ENCODE results near the gene SLC25A6. TPM values are rescaled to one million over a fixed set of nuclear protein-coding genes. Genes with fewer than 3 reads are reported as not detected.

Gene SLC25A6
- total RNA-seq, 1 donor from 2014 or later: 345 TPM

DNA sequence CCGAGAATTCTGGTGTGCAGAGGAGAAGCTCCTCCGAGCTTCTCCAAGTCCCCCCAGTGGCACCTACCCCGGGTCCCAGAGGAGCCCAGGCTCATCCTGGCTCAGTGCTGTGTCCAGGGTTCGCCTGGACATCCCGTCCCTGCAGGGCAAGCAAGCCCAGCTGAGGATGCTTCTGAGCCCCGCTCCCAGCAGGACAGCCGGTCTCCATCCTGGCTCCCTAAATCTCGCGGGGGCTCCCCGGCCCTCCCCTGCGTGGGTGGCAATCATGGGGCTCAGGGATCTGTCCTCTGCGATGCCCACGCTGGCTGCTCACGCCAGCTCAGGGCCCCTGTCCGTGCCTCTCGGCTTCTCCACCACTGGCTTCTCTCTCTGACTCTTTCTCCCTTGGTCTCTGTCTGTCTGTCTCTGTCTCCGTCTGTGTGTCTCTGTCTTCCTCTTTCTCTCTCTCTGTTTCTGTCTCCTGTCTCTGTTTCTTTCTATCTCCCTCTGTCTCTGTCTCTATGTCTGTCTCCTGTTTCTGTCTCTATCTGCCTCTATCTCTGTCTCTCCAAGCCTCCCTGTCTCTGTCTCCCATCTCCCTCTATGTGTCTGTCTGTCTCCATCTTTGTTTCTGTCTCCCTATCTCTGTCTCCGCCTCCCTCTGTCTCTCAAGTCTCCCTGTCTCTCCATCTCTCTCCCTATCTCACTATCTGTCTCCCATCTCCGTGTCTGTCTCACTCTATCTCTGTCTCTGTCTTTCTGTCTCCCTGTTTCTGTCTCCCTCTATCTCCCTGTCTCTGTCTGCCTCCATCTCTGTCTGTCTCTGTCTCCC is 27.8 kb upstream of the SLC25A6 start:
- Mint-ChIP-seq H3K27ac (ENCODE audit: unreplicated experiment) (no peak overlapping the region), H3K4me3 (ENCODE audit: unreplicated experiment) (no peak overlapping the region), H3K36me3 (ENCODE audit: low read depth, unreplicated experiment) (peaks cover 18% of the 10 kb centered on the region), H3K4me1 (ENCODE audit: low read depth, unreplicated experiment) (no peaks in the 10 kb centered on the region), H3K9me3 (ENCODE audit: unreplicated experiment) (peaks cover 16% of the 10 kb centered on the region), H3K27me3 (ENCODE audit: low read depth, unreplicated experiment) (no peaks in the 10 kb centered on the region)
- Histone ChIP-seq H3K4me2 (ENCODE audit: low read length) (no peak overlapping the region), H3K9me3 (ENCODE audit: insufficient read depth, low read depth, low read length) (peaks cover 18% of the 10 kb centered on the region), H2AFZ (ENCODE audit: low read depth, low read length) (no peak overlapping the region), H3K4me1 (ENCODE audit: insufficient read depth, low read length) (no peaks in the 10 kb centered on the region), H3K4me3 (ENCODE audit: insufficient read depth, low read depth, low read length) (no peak overlapping the region), H3K36me3 (ENCODE audit: insufficient read depth, low read length) (peaks cover 17% of the 10 kb centered on the region), H3K27me3 (ENCODE audit: insufficient read depth, low read length) (no peaks in the 10 kb centered on the region), H4K20me1 (ENCODE audit: insufficient read depth, low read length) (peaks cover 32% of the 10 kb centered on the region), H3K27ac (ENCODE audit: low read depth, low read length) (no peak overlapping the region), H3K9ac (ENCODE audit: low read length) (no peak overlapping the region), H3K79me2 (ENCODE audit: insufficient read depth, low read length) (no peaks in the 10 kb centered on the region)
- FAIRE-seq (no peak), DNase-seq (ENCODE audit: low read depth) (no peak)
- no peak for TF ChIP-seq EZH2 (IDR thresholded peaks at IDR 0.05; ENCODE audit: insufficient read depth, low read length)
- TF ChIP-seq, protein P1, sequence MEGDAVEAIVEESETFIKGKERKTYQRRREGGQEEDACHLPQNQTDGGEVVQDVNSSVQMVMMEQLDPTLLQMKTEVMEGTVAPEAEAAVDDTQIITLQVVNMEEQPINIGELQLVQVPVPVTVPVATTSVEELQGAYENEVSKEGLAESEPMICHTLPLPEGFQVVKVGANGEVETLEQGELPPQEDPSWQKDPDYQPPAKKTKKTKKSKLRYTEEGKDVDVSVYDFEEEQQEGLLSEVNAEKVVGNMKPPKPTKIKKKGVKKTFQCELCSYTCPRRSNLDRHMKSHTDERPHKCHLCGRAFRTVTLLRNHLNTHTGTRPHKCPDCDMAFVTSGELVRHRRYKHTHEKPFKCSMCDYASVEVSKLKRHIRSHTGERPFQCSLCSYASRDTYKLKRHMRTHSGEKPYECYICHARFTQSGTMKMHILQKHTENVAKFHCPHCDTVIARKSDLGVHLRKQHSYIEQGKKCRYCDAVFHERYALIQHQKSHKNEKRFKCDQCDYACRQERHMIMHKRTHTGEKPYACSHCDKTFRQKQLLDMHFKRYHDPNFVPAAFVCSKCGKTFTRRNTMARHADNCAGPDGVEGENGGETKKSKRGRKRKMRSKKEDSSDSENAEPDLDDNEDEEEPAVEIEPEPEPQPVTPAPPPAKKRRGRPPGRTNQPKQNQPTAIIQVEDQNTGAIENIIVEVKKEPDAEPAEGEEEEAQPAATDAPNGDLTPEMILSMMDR (IDR thresholded peaks at IDR 0.05; ENCODE audit: insufficient read depth, low read depth, low read length): no peak

DNA sequence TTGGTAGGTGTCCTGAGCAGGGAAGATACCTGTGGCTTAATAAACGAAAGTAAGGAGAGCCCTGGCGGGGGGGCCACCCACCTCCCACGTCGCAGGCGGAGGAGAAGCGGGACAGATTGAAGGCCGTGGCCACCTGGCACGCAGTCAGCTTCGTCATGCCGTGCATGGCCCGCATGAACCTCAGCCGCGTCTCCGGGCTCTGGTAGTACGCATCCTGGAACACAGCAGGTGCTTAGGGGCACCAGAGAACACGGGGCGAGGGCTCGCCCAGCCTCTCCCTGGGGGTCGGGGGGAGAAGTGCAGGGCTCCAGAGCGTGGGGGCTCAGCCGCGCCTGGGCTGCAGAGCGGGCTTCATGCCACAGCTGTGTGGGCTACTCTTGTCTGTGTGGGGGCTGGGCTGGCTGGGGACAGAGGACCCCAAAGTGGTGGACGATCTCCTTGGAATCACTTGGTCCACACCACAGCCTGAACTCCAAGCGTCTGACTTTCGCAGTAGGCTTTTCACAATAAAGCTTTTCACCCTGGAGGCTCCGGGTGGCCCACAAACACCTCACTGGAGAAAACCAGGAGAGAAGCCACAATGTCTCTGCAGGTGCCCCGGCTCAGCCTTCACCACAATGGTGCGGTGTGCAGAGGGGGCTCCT is 27.1 kb upstream of the SLC25A6 start:
- no peak overlapping the region for H3K27ac Mint-ChIP-seq (ENCODE audit: unreplicated experiment)
- peaks cover 28% of the 10 kb centered on the region for H4K20me1 ChIP-seq (ENCODE audit: insufficient read depth, low read length)
- no peak overlapping the region for H2AFZ ChIP-seq (ENCODE audit: low read depth, low read length)
- H3K4me3 ChIP-seq (ENCODE audit: insufficient read depth, low read depth, low read length): no peak overlapping the region
- no peak overlapping the region for H3K4me2 ChIP-seq (ENCODE audit: low read length)
- no peaks in the 10 kb centered on the region for H3K27me3 Mint-ChIP-seq (ENCODE audit: low read depth, unreplicated experiment)
- DNase-seq (ENCODE audit: low read depth) (no peak), FAIRE-seq (no peak)
- no peaks in the 10 kb centered on the region for H3K4me1 Mint-ChIP-seq (ENCODE audit: low read depth, unreplicated experiment)
- H3K9ac ChIP-seq (ENCODE audit: low read length): no peak overlapping the region
- H3K27ac ChIP-seq (ENCODE audit: low read depth, low read length): no peak overlapping the region
- peaks cover 20% of the 10 kb centered on the region for H3K36me3 Mint-ChIP-seq (ENCODE audit: low read depth, unreplicated experiment)
- no peak overlapping the region for H3K4me3 Mint-ChIP-seq (ENCODE audit: unreplicated experiment)
- H3K9me3 Mint-ChIP-seq (ENCODE audit: unreplicated experiment): peaks cover 16% of the 10 kb centered on the region
- peaks cover 17% of the 10 kb centered on the region for H3K36me3 ChIP-seq (ENCODE audit: insufficient read depth, low read length)
- H3K79me2 ChIP-seq (ENCODE audit: insufficient read depth, low read length): no peaks in the 10 kb centered on the region
- TF ChIP-seq, protein P1 (IDR thresholded peaks at IDR 0.05; ENCODE audit: insufficient read depth, low read depth, low read length): no peak
- TF ChIP-seq EZH2 (IDR thresholded peaks at IDR 0.05; ENCODE audit: insufficient read depth, low read length): no peak
- no peaks in the 10 kb centered on the region for H3K27me3 ChIP-seq (ENCODE audit: insufficient read depth, low read length)
- H3K4me1 ChIP-seq (ENCODE audit: insufficient read depth, low read length): no peaks in the 10 kb centered on the region
- H3K9me3 ChIP-seq (ENCODE audit: insufficient read depth, low read depth, low read length): peaks cover 15% of the 10 kb centered on the region
